ENCODE results near the gene TMEM167B.

DNA sequence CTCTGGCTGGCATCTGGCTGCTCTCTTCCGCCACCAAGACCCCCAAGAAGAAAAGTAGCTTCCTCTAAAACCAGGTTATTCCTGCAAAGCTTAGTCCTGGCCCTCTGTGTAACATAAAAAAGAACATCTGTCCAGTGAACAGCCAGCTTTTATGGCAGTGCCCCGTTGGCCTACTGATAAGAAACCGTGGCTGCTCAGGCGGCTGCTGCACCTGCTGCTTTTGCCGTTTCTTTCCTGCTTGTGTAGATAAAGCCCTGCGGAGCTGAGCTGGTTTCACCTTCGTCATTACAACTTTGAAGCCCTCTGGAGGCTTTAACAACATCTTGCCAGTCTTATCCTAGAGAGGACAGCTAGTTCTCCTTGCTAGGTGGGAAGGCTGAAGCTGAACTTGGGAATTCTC lies 43.9 kb downstream of the TMEM167B start:
- TF ChIP-seq, protein P1, sequence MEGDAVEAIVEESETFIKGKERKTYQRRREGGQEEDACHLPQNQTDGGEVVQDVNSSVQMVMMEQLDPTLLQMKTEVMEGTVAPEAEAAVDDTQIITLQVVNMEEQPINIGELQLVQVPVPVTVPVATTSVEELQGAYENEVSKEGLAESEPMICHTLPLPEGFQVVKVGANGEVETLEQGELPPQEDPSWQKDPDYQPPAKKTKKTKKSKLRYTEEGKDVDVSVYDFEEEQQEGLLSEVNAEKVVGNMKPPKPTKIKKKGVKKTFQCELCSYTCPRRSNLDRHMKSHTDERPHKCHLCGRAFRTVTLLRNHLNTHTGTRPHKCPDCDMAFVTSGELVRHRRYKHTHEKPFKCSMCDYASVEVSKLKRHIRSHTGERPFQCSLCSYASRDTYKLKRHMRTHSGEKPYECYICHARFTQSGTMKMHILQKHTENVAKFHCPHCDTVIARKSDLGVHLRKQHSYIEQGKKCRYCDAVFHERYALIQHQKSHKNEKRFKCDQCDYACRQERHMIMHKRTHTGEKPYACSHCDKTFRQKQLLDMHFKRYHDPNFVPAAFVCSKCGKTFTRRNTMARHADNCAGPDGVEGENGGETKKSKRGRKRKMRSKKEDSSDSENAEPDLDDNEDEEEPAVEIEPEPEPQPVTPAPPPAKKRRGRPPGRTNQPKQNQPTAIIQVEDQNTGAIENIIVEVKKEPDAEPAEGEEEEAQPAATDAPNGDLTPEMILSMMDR (conservative IDR thresholded peaks at IDR 0.05; ENCODE audit: low read depth, low read length) = no peak
- no peak for TF ChIP-seq EZH2 (IDR thresholded peaks at IDR 0.05; ENCODE audit: borderline replicate concordance, low read depth, low read length, poor library complexity, severe bottlenecking)
